H1 (cell line): ENCODE results near the gene NASP. TPM values are rescaled to one million over a fixed set of nuclear protein-coding genes. Genes with fewer than 3 reads are reported as not detected.

Experiments used
- CTCF ChIA-PET: fragments of 300-600 bp; sonication (Branson Sonifier 250); formaldehyde crosslinking; loops from one replicate; lab custom pipeline; 2021; ENCODE audit not compliant: partially characterized antibody; lab: Charles Lee
- POLR2A ChIA-PET: fragments of 300-600 bp; sonication (Branson Sonifier 250); formaldehyde crosslinking; loops from one replicate; lab custom pipeline; 2021; ENCODE audit warnings: inconsistent platforms; ENCODE audit not compliant: partially characterized antibody; lab: Charles Lee
- DNase-seq, 2 experiments: peaks; one replicate each; pipeline versions ENCODE4 v3.0.0 to v3.0.0-alpha.2; 2010 to 2022; ENCODE audit warnings: low spot score in 2 of 2, low read depth in 1 of 2, mixed read lengths in 1 of 2
- FAIRE-seq: peaks from 2 replicates; lab custom pipeline; 2011; peaks lifted over from hg19 to GRCh38; lab: Jason Lieb, UNC
- H2AFZ ChIP-seq: 2 replicates; pipeline ENCODE4 v1.8.1; 2012; ENCODE audit warnings: low read length, inconsistent platforms
- H2AK5ac ChIP-seq: 2 replicates; pipeline ENCODE4 v1.6.1; 2013; ENCODE audit warnings: low read depth, low read length
- H2BK120ac ChIP-seq: replicated peaks from 2 replicates; pipeline ENCODE3; 2013; ENCODE audit warnings: low read depth, low read length, inconsistent platforms
- H2BK12ac ChIP-seq: 2 replicates; pipeline ENCODE4 v1.6.1; 2013; ENCODE audit warnings: low read depth, low read length
- H2BK15ac ChIP-seq: 2 replicates; pipeline ENCODE4 v1.6.1; 2013; ENCODE audit warnings: low read length
- H2BK20ac ChIP-seq: 2 replicates; pipeline ENCODE4 v1.6.1; 2013; ENCODE audit warnings: low read length
- H2BK5ac ChIP-seq: 2 replicates; pipeline ENCODE4 v1.6.1; 2013; ENCODE audit warnings: low read depth, low read length
- H3K14ac ChIP-seq: 2 replicates; pipeline ENCODE4 v1.6.1; 2013; ENCODE audit warnings: inconsistent platforms; ENCODE audit not compliant: insufficient read length
- H3K18ac ChIP-seq: 2 replicates; pipeline ENCODE4 v1.6.1; 2013; ENCODE audit warnings: low read length; ENCODE audit errors: extremely low read depth
- H3K23ac ChIP-seq: 2 replicates; pipeline ENCODE4 v1.6.1; 2013; ENCODE audit warnings: inconsistent platforms; ENCODE audit not compliant: insufficient read length
- H3K23me2 ChIP-seq: 2 replicates; pipeline ENCODE4 v1.6.1; 2013; ENCODE audit warnings: low read depth, low read length
- H3K27ac ChIP-seq: 2 replicates; pipeline ENCODE4 v1.6.1; 2011; ENCODE audit warnings: low read depth, low read length, inconsistent platforms
- H3K27me3 ChIP-seq, 4 experiments: replicated peaks in 1 of 4; 1 replicate in 1 of 4; 2 replicates in 3 of 4; pipeline versions ENCODE4 v1.6.1 to v1.8.1; 2011 to 2013; ENCODE audit warnings: low read length in 3 of 4, mild to moderate bottlenecking in 3 of 4, inconsistent platforms in 2 of 4, mixed read lengths in 2 of 4, moderate library complexity in 1 of 4; ENCODE audit not compliant: control insufficient read depth in 3 of 4, insufficient read depth in 3 of 4; ENCODE audit errors: extremely low read depth in 1 of 4
- H3K36me3 ChIP-seq, 4 experiments: 2 replicates each; pipeline versions ENCODE4 v1.6.1 to v1.8.1; 2011 to 2013; ENCODE audit warnings: mild to moderate bottlenecking in 4 of 4, low read length in 3 of 4, moderate library complexity in 2 of 4, control low read depth in 1 of 4, inconsistent platforms in 1 of 4; ENCODE audit not compliant: insufficient read depth in 4 of 4, control insufficient read depth in 2 of 4
- H3K4ac ChIP-seq: replicated peaks from 2 replicates; pipeline ENCODE3; 2013; ENCODE audit warnings: low read length, low read depth, mixed read lengths, inconsistent platforms; ENCODE audit not compliant: insufficient read length
- H3K4me1 ChIP-seq, 4 experiments: replicated peaks in 1 of 4; 1 replicate in 1 of 4; 2 replicates in 3 of 4; pipeline versions ENCODE4 v1.6.1 to v1.8.1; 2011 to 2013; ENCODE audit warnings: low read length in 3 of 4, inconsistent platforms in 2 of 4, mixed read lengths in 1 of 4; ENCODE audit not compliant: insufficient read depth in 4 of 4, control insufficient read depth in 3 of 4
- H3K4me2 ChIP-seq, 2 experiments: 2 replicates each; pipeline versions ENCODE4 v1.6.1 to v1.8.1; 2011 to 2013; ENCODE audit warnings: low read depth in 2 of 2, low read length in 2 of 2, control low read depth in 1 of 2, inconsistent platforms in 1 of 2, mild to moderate bottlenecking in 1 of 2; ENCODE audit not compliant: insufficient read depth in 1 of 2
- H3K4me3 ChIP-seq, 4 experiments: fragments of 200-600, 300-600 bp in 1 of 4; sonication (generic), shearing (Covaris generic), sonication (Bioruptor Twin) in 1 of 4; 2 replicates each; pipeline versions ENCODE4 v1.5.1 to v1.8.1; 2011 to 2016; ENCODE audit warnings: low read length in 4 of 4, low read depth in 3 of 4, control low read depth in 2 of 4, inconsistent platforms in 2 of 4, mild to moderate bottlenecking in 2 of 4, mixed read lengths in 1 of 4, moderate library complexity in 1 of 4; ENCODE audit not compliant: insufficient read depth in 2 of 4; ENCODE audit errors: extremely low read depth in 1 of 4
- H3K56ac ChIP-seq: replicated peaks from 2 replicates; pipeline ENCODE3; 2013; ENCODE audit warnings: low read depth, mild to moderate bottlenecking, mixed read lengths, low read length, inconsistent platforms; ENCODE audit not compliant: insufficient read length
- H3K79me1 ChIP-seq: 2 replicates; pipeline ENCODE4 v1.6.1; 2013; ENCODE audit warnings: low read depth, low read length, control low read depth
- H3K79me2 ChIP-seq, 2 experiments: 2 replicates each; pipeline versions ENCODE4 v1.6.1 to v1.8.1; 2012 to 2013; ENCODE audit warnings: low read length in 2 of 2, mild to moderate bottlenecking in 2 of 2, inconsistent platforms in 1 of 2; ENCODE audit not compliant: insufficient read depth in 2 of 2, control insufficient read depth in 1 of 2
- H3K9ac ChIP-seq, 4 experiments: replicated peaks in 1 of 4; 1 replicate in 1 of 4; 2 replicates in 3 of 4; pipeline versions ENCODE4 v1.6.1 to v1.8.1; 2011 to 2013; ENCODE audit warnings: low read depth in 3 of 4, low read length in 3 of 4, control low read depth in 2 of 4, mild to moderate bottlenecking in 2 of 4, moderate library complexity in 2 of 4, inconsistent platforms in 1 of 4; ENCODE audit errors: extremely low read depth in 1 of 4
- H3K9me3 ChIP-seq, 2 experiments: 2 replicates each; pipeline versions ENCODE4 v1.6.1 to v1.8.1; 2012 to 2013; ENCODE audit warnings: mild to moderate bottlenecking in 2 of 2, moderate library complexity in 2 of 2, control low read depth in 1 of 2, inconsistent platforms in 1 of 2, low read depth in 1 of 2, low read length in 1 of 2, mixed read lengths in 1 of 2; ENCODE audit not compliant: insufficient read depth in 2 of 2
- H4K20me1 ChIP-seq, 2 experiments: replicated peaks in 1 of 2; 2 replicates each; pipeline versions ENCODE3 to v1.8.1; 2011 to 2013; ENCODE audit warnings: inconsistent platforms in 2 of 2, low read length in 2 of 2, mild to moderate bottlenecking in 1 of 2; ENCODE audit not compliant: insufficient read depth in 2 of 2, control insufficient read depth in 1 of 2
- H4K5ac ChIP-seq: 2 replicates; pipeline ENCODE4 v1.6.1; 2013; ENCODE audit warnings: low read length, low read depth, mixed read lengths, inconsistent platforms; ENCODE audit not compliant: insufficient read length
- H4K8ac ChIP-seq: 2 replicates; pipeline ENCODE4 v1.8.0; 2013; ENCODE audit warnings: mild to moderate bottlenecking, moderate library complexity, low read length, inconsistent platforms; ENCODE audit not compliant: insufficient read depth; ENCODE audit errors: extremely low read depth
- H4K91ac ChIP-seq: replicated peaks from 2 replicates; pipeline ENCODE3; 2013; ENCODE audit warnings: low read length, mixed read lengths, inconsistent platforms; ENCODE audit not compliant: insufficient read length
- BCL11A ChIP-seq, 2 experiments: IDR thresholded peaks; one replicate each; pipeline ENCODE4 v1.6.1; 2011; ENCODE audit warnings: low read depth in 2 of 2, low read length in 2 of 2, mild to moderate bottlenecking in 2 of 2
- KDM5A ChIP-seq: fragments of 200-600 bp; IDR thresholded peaks from 2 replicates; pipeline ENCODE4 v1.7.1; 2012; ENCODE audit warnings: mild to moderate bottlenecking, low read length, inconsistent platforms, mixed read lengths
- SAP30 ChIP-seq: fragments of 300-600 bp; sonication (generic); IDR thresholded peaks from 2 replicates; pipeline ENCODE4 v1.7.1; 2012; ENCODE audit warnings: low read length, moderate library complexity, mild to moderate bottlenecking, inconsistent platforms; ENCODE audit not compliant: insufficient read depth, insufficient replicate concordance
- TAF1 ChIP-seq: IDR thresholded peaks from 2 replicates; pipeline ENCODE4 v1.6.1; 2011; ENCODE audit warnings: mild to moderate bottlenecking, low read depth, low read length
- WGBS, 2 experiments: shearing (Covaris generic) in 1 of 2; methylation state at CpG; one replicate each; pipeline versions ENCODE4 v1.1.6 to v1.1.7; 2013 to 2015; ENCODE audit warnings: low lambda C conversion rate in 2 of 2, mixed read lengths in 2 of 2, inconsistent platforms in 1 of 2, low coverage in 1 of 2, missing lambda C conversion rate in 1 of 2; ENCODE audit not compliant: insufficient replicate concordance in 2 of 2, insufficient coverage in 1 of 2, insufficient read length in 1 of 2; ENCODE audit errors: extremely low coverage in 1 of 2, missing lambda C conversion rate in 1 of 2; 5-methylcytosine and 5-hydroxymethylcytosine counted together
- polyA plus RNA-seq, 7 experiments: library from polyadenylated mRNA; depleted of rRNA in 3 of 7; stranded (reverse) in 5 of 7; unstranded in 2 of 7; fragments of >200 nt in 5 of 7; fragments of 200-250 nt in 2 of 7; gene quantifications; 1 replicate in 5 of 7; 2 replicates in 1 of 7; 4 replicates in 1 of 7; pipeline versions ENCODE4 v1.2.1 to v1.2.3, GENCODE V29; 2011 to 2013; ENCODE audit warnings: missing spikeins in 2 of 7, mixed read lengths in 2 of 7
- total RNA-seq: library from RNA; stranded (reverse); fragmentation: NEBNext Ultra II Directional; extraction: Animal tissue kit (Norgen Biotek cat#: 25700); gene quantifications from 2 replicates; pipeline ENCODE4 v1.2.1, GENCODE V29; 2021

Gene NASP
- total and polyA plus RNA-seq, 2 of the 8 experiments (the other 6 are each of a cell fraction or from before 2014, with no cell fraction given): 263 to 647 TPM

DNA sequence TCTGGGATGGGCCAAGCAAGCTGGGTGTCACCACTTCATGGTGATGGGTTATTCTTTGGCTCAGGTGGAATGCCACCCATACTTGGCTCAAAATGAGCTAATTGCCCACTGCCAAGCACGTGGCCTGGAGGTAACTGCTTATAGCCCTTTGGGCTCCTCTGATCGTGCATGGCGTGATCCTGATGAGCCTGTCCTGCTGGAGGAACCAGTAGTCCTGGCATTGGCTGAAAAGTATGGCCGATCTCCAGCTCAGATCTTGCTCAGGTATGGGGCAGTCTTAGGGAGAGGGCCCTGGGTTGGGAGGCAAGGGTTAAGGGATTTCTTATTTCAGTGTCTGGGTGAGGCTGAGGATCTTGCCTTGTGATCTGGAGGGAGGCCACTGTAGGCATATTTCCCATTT lies 15.4 kb upstream of the NASP start:
- peaks cover 29 to 58% (median 48%) of the 10 kb centered on the region in 4 experiments for H3K36me3 ChIP-seq
- POLR2A ChIA-PET: interaction anchor here (0.8 to 16.6 kb wide), 9 partner anchors 13 to 68 kb away, joined by 3 to 222 read pairs (median 55); partner anchors contain the start of genes AKR1A1, CCDC163, MMACHC and NASP
- 96% methylated on average over 4 of the region's 4 CpGs; no CpG with 5 or more reads in 1 of the 2 experiments for WGBS, 2 experiments

More for the DNA sequence above, 15.4 kb upstream of the NASP start:
- Histone ChIP-seq H3K4me2 (no peak overlapping the region), H3K4me3 (no peak overlapping the region), H3K79me2 (peaks cover 0 to 9% of the 10 kb centered on the region in 2 experiments; a peak in 1 of 4 replicates), H3K4ac (no peak overlapping the region), H3K23ac (no peak overlapping the region), H3K79me1 (0 out of 2 replicates have a peak, but pooled peaks cover 3% of the 10 kb centered on the region), H2AK5ac (no peak overlapping the region), H4K91ac (no peak overlapping the region), H3K56ac (no peak overlapping the region), H2BK20ac (no peak overlapping the region), H4K8ac (no peak overlapping the region), H2AFZ (no peak overlapping the region), H2BK12ac (no peak overlapping the region), H3K18ac (no peak overlapping the region), H3K27me3 (no peaks in the 10 kb centered on the region), H3K4me1 (peaks cover 0 to 3% (median 2%) of the 10 kb centered on the region in 4 experiments; a peak in 5 of 7 replicates), H2BK120ac (no peak overlapping the region), H3K27ac (no peak overlapping the region; the same call in 1 of the 2 replicates), H3K9ac (no peak overlapping the region), H4K20me1 (peaks cover 8 to 16% of the 10 kb centered on the region in 2 experiments), H3K14ac (no peak overlapping the region), H2BK5ac (no peak overlapping the region), H3K9me3 (no peaks in the 10 kb centered on the region), H2BK15ac (no peak overlapping the region), H3K23me2 (no peaks in the 10 kb centered on the region), H4K5ac (no peak overlapping the region)
- DNase-seq (no peak), FAIRE-seq (no peak)
- CTCF ChIA-PET: interaction anchor here (0.6 to 10.7 kb wide), 23 partner anchors 10 to 775 kb away, joined by 3 to 133 read pairs (median 7); partner anchors contain the start of genes AKR1A1, NASP and PRDX1
- TF ChIP-seq KDM5A (no peak), BCL11A (IDR thresholded peaks at IDR 0.05; ENCODE audit: low read depth in 2 of 2, low read length in 2 of 2) (no peak), TAF1 (no peak), SAP30 (no peak)
